Breast epithelium (tissue), 4 donors: ENCODE results near the gene CHCHD5. TPM values are rescaled to one million over a fixed set of nuclear protein-coding genes. Genes with fewer than 3 reads are reported as not detected.
A peak's percentile ranks its signal among the peaks of the same experiment; 100 is the strongest.
"Not testable (repeated sequence)": the region's sequence is repeated elsewhere in the genome, so short reads cannot be mapped to it uniquely, and the experiment has no call there.

Source experiments
- DNase-seq, 2 donors: peaks; one replicate each; pipeline ENCODE4 v3.0.0-alpha.2; 2019; ENCODE audit warnings: low spot score in 2 of 2
- H3K27ac ChIP-seq, 2 donors: fragments of 200-600 bp; sonication (generic) in 1 of 2; one replicate each; pipeline ENCODE4 v1.5.1; 2016 to 2019; ENCODE audit warnings: mild to moderate bottlenecking in 1 of 2
- H3K27me3 ChIP-seq, 2 donors: fragments of 200-600 bp; sonication (generic) in 1 of 2; one replicate each; pipeline versions ENCODE4 v1.5.1 to v1.6.0; 2017 to 2019; ENCODE audit warnings: control low read depth in 1 of 2, mild to moderate bottlenecking in 1 of 2
- H3K36me3 ChIP-seq: fragments of 200-600 bp; one replicate; pipeline ENCODE4 v1.5.1; 2019
- H3K4me1 ChIP-seq, 2 donors: fragments of 200-600 bp; sonication (generic); one replicate each; pipeline ENCODE4 v1.5.1; 2016 to 2019; ENCODE audit warnings: control low read depth in 1 of 2
- H3K4me3 ChIP-seq, 3 donors: fragments of 200-600 bp; sonication (generic); 1 replicate in 2 of 3; 2 replicates in 1 of 3; pipeline ENCODE4 v1.5.1; 2016 to 2019; ENCODE audit warnings: mild to moderate bottlenecking in 3 of 3, moderate library complexity in 2 of 3
- H3K9me3 ChIP-seq, 2 donors: fragments of 200-600 bp; sonication (generic) in 1 of 2; one replicate each; pipeline ENCODE4 v1.5.1; 2016 to 2019; ENCODE audit warnings: control low read depth in 1 of 2
- POLR2A ChIP-seq: fragments of 450-650 bp; IDR thresholded peaks from one replicate; pipeline ENCODE4 v1.6.1; 2016; ENCODE audit warnings: antibody characterized with exemption, mild to moderate bottlenecking, moderate library complexity
- POLR2AphosphoS5 ChIP-seq, 3 donors: sonication (generic); formaldehyde crosslinking; IDR thresholded peaks; one replicate each; pipeline ENCODE4 v1.6.1; 2017; ENCODE audit warnings: antibody characterized with exemption in 3 of 3
- intact Hi-C: fragments of 100-400 bp; cut with DNase I; formaldehyde crosslinking; loops from one replicate; pipeline ENCODE4 v1.15.1; 2023; ENCODE audit warnings: low total_unique reads
- total RNA-seq, 3 donors: library from RNA; depleted of rRNA; stranded (reverse); fragments of >200 nt; gene quantifications; one replicate each; pipeline ENCODE4 v1.1.0, GENCODE V29; 2016
- TF ChIP-seq, protein P1 (sequence below), 3 donors: fragments of 450-650 bp; IDR thresholded peaks; one replicate each; pipeline ENCODE4 v1.5.1; 2016 to 2017; ENCODE audit warnings: antibody characterized with exemption in 3 of 3, mild to moderate bottlenecking in 3 of 3, moderate library complexity in 3 of 3

CHCHD5 gene
- total RNA-seq, 3 donors from 2014 or later: 19.0 to 20.2 (median 19.5) TPM

DNA sequence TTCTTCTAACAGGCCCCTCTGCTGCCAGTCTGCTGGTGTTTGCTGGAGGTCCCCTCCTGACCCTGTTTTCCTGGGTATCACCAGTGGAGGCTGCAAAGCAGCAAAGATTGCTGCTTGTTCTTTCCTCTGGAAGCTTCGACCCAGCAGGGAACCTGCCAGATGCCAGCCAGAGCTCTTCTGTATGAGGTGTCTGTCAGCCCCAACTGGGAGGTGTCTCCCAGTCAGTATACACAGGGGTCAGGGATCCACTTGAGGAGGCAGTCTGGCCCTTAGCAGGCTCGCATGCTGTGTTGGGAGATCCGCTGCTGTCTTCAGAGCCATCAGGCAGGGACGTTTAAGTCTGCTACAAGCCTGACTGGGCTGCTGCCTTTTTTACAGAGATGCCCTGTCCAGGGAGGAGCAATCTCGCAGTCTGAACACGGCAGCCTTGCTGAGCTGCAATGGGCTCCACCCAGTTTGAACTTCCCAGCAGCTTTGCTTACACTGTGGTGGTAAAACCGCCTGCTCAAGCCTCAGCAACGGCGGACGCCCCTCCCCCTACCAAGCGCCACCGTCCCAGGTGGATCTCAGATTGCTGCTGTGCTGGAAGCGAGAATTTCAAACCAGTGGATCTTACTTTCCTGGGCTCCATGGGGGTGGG is 29.9 kb downstream of the CHCHD5 start:
- intact Hi-C loops: no loop called here
- Histone ChIP-seq H3K36me3 (no peaks in the 10 kb centered on the region), H3K4me1 (no peaks in the 10 kb centered on the region), H3K9me3 (no peaks in the 10 kb centered on the region), H3K27ac (no peak overlapping the region), H3K4me3 (no peak overlapping the region), H3K27me3 (no peaks in the 10 kb centered on the region)
- DNase-seq: no peak
- TF ChIP-seq POLR2AphosphoS5 (IDR thresholded peaks at IDR 0.05) (no peak), POLR2A (no peak)
- TF ChIP-seq, protein P1, sequence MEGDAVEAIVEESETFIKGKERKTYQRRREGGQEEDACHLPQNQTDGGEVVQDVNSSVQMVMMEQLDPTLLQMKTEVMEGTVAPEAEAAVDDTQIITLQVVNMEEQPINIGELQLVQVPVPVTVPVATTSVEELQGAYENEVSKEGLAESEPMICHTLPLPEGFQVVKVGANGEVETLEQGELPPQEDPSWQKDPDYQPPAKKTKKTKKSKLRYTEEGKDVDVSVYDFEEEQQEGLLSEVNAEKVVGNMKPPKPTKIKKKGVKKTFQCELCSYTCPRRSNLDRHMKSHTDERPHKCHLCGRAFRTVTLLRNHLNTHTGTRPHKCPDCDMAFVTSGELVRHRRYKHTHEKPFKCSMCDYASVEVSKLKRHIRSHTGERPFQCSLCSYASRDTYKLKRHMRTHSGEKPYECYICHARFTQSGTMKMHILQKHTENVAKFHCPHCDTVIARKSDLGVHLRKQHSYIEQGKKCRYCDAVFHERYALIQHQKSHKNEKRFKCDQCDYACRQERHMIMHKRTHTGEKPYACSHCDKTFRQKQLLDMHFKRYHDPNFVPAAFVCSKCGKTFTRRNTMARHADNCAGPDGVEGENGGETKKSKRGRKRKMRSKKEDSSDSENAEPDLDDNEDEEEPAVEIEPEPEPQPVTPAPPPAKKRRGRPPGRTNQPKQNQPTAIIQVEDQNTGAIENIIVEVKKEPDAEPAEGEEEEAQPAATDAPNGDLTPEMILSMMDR (IDR thresholded peaks at IDR 0.05): no peak

DNA sequence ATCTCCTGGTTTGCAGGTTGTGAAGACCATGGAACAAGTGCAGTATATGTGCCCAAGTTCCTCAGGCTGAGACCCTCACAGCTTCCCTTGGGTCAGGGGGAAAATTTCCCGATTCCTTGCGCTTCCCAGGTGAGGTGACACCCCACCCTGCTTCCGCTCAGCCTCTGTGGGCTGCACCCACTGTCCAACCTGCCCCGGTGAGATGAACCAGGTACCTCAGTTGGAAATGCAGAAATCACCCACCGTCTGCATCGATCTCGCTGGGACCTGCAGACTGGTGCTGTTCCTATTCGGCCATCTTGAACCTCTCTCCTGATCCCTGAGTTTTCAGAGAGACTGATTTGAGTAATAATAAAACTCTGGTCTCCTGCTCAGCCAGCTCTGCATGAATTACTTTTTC is 30.6 kb downstream of the CHCHD5 start:
- Histone ChIP-seq H3K9me3 (no peaks in the 10 kb centered on the region), H3K4me1 (no peaks in the 10 kb centered on the region), H3K4me3 (no peak overlapping the region), H3K27ac (no peak overlapping the region), H3K27me3 (no peaks in the 10 kb centered on the region), H3K36me3 (no peaks in the 10 kb centered on the region)
- TF ChIP-seq POLR2A: no peak
- peak in 1 of 2 donors; percentile 37 for DNase-seq
- intact Hi-C loops: no loop called here

DNA sequence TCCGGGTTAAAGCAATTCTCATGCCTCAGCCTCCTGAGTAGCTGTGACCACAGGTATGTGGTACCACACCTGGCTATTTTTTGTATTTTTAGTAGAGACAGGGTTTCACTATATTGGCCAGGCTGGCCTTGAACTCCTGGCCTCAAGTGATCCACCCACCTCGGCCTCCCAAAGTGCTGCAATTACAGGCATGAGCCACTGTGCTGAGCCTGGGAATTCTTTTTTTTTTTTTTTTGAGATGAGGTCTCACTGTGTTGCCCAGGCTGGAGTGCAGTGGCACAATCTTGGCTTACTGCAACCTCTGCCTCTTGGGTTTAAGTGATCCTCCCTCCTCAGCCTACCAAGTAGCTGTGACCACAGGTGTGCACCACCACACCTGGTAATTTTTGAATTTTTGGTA is 31.4 kb downstream of the CHCHD5 start:
- H3K27me3 ChIP-seq, H3K4me3 ChIP-seq, DNase-seq, H3K27ac ChIP-seq, H3K36me3 ChIP-seq, H3K4me1 ChIP-seq, intact Hi-C loops, H3K9me3 ChIP-seq: not testable (repeated sequence)

DNA sequence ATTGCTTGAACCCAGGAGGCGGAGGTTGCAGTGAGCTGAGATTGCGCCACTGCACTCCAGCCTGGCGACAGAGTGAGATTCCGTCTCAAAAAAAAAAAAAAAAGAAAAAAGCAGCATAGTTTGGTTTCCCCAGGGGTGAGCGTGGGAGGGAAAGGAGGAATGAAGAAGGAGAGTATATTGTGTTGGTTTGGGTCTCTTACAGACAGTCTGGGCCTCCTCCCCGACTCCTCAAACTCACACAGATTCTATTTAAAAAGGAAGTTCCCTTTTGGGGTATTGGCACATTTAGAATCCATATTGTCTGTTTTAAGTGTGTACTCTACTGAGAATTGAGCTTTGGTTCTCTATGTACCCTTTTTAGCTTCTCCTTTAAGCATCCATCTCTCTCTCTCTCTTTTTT is 34.0 kb downstream of the CHCHD5 start:
- H3K27ac ChIP-seq: no peak overlapping the region
- no peak for DNase-seq
- no peaks in the 10 kb centered on the region for H3K9me3 ChIP-seq
- no peaks in the 10 kb centered on the region for H3K27me3 ChIP-seq
- TF ChIP-seq POLR2AphosphoS5 (IDR thresholded peaks at IDR 0.05) (no peak), POLR2A (no peak)
- TF ChIP-seq, protein P1 (IDR thresholded peaks at IDR 0.05): no peak
- intact Hi-C loops: no loop called here
- H3K4me1 ChIP-seq: no peaks in the 10 kb centered on the region
- H3K36me3 ChIP-seq: no peaks in the 10 kb centered on the region
- H3K4me3 ChIP-seq: no peak overlapping the region

DNA sequence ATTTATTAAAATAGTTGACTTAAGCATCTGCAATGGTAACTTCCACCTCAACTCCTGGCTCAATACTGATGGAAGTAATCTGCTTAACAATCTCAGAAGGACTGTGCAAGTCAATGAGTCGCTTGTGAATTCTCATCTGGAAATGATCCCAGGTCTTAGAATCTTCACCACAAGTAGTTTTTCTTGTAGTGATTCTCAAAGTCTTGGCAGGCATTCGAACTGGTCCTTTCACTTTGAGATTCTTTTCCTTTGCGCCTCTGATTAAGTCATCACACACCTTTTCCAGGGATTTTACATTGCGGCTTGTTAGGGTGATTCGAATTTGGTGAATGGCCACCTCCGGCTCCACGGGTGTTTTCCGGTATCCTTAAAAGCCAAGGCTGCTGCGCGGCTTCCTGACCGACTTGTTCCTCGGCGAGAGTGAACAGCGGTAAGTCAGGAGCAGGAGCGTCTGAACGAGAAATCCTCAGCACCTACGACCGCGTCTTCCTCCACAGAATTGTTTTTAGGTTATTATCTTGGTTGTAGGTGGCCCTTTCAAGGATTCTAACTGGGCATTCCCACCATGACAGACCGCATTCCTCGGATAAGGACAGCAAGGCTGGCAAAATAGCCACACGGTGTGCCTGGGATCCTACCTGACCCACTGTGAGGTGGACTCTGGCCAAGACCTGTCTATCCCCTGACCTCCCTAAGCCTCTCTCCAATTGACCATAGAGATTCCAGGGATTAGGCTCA is 37.5 kb downstream of the CHCHD5 start:
- peak overlapping the region; percentile 45 to 92 for H3K27ac ChIP-seq
- peaks cover 0 to 7% of the 10 kb centered on the region in 2 donors for H3K4me1 ChIP-seq
- no peaks in the 10 kb centered on the region for H3K36me3 ChIP-seq
- TF ChIP-seq POLR2A (no peak), POLR2AphosphoS5 (IDR thresholded peaks at IDR 0.05) (no peak)
- intact Hi-C loops: loop anchor here (10.0 kb wide), 1 partner anchor 333 kb away; no protein-coding TSS in a partner anchor
- DNase-seq: no peak
- peak overlapping the region in 1 of 3 donors; percentile 50 for H3K4me3 ChIP-seq
- H3K27me3 ChIP-seq: no peaks in the 10 kb centered on the region
- H3K9me3 ChIP-seq: no peaks in the 10 kb centered on the region

DNA sequence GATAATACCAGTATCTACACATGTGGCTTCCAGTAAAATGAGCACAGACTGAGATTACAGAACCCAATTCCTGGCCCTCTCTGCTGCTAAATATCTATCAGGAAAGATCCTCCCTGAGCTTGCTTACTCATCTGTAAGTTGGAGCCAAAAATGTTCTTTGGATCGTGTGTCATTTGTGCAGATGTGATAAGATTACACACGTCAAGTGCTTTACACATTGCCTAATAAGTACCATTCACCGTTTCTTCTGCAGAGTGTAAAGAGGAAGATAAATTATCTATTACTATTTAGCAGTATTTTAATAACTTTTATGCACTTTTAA is 38.1 kb downstream of the CHCHD5 start:
- Histone ChIP-seq H3K4me3 (no peak overlapping the region), H3K27ac (peak overlapping the region; percentile 45 to 92), H3K36me3 (no peaks in the 10 kb centered on the region), H3K4me1 (peaks cover 0 to 11% of the 10 kb centered on the region in 2 donors), H3K9me3 (no peaks in the 10 kb centered on the region), H3K27me3 (no peaks in the 10 kb centered on the region)
- intact Hi-C loops: loop anchor here (10.0 kb wide), 1 partner anchor 332 kb away; no protein-coding TSS in a partner anchor
- TF ChIP-seq POLR2AphosphoS5 (IDR thresholded peaks at IDR 0.05) (no peak), POLR2A (no peak)
- TF ChIP-seq, protein P1 (IDR thresholded peaks at IDR 0.05): no peak
- DNase-seq: no peak
